Measurements from ENCODE around the gene SYTL2.
A peak's percentile ranks its signal among the peaks of the same experiment; 100 is the strongest.

SYTL2 gene

DNA sequence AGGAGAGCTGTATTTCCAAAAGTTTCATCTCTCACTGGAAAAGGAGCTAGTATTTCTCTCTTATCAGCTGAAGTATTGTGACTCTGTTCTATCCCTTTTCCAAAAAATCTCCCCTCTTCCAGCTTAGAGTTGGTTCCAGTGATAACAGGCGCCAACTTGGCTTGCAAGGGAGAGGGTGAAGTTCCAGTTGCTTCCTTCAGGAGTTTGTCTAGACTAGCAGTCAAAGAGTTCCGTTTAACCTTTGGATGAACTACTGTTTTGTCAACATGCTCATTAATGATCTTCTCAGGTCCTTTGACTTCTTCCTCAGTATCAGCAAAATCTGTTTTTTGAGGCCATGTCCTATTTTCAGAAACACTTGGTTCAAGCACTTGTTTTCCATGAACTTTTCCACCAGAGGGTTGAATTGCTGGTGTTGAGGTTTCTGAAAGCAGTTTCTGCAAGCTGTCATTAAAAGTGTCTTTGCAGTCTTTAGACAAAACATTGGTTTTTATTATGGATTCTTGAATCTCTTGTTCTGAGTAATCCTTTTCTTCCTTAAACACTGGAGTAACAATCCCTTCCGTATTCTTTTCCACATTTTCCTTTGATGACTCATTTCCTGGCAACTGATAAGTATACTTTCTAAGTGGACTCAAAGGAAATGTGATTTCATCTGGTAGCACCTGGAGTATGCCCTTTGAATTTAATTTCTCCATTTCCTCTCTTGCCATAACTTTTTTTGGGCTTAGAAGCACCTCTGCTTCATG is 85.3 kb downstream of the SYTL2 start:
- no peak for DNase-seq

DNA sequence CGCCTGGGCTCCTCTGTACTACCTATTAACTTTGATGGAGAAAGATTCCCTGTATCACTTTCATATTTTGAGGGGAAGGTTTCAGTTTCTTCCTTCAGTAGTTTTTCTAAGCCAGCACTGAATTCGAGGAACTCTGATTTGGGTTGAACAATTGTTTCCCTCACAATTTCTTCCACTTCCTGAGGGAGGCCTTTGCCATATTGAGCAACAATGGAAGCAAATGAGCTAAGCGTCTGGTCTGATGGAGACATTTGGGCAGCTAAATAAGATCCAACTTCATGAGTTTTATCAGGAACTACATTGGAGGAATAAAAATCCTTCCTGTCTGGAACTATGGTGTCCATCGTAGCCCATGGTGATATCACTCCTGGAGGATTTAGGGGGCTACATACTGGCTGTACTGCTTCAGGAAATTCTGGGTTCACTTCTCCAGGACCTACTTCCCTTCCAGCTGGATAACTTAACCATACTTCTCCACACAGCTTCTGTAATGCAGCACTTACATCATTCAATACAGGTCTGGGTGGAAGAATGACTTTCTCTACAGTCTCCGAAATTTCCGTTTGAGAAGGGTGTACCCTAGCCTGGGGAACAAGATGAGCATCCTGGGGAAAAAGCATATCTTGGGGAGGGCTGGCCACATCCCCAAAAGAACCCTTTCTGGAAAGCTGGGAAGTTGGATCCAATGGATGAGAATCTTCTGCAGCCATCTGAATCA is 86.0 kb downstream of the SYTL2 start:
- no peak for DNase-seq

DNA sequence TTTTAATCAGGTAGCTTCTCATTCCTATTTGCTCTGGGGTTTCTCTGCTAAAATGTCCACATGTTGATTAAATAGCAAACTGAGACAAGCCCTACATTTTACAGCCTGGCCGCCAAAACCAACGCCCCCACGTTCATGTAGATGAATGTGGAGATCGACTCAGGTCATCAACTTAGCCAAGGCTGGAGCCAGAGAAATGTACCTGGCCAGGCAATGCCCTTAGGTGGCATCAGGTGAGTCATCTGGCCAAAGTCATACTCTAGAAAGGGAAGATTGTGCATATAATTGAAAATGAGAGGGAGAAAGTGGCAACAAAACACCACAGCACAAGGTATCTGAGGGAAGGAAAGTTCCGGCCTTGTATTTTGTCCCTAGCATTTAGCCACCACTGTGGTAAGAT is 87.9 kb downstream of the SYTL2 start:
- no peak for DNase-seq

DNA sequence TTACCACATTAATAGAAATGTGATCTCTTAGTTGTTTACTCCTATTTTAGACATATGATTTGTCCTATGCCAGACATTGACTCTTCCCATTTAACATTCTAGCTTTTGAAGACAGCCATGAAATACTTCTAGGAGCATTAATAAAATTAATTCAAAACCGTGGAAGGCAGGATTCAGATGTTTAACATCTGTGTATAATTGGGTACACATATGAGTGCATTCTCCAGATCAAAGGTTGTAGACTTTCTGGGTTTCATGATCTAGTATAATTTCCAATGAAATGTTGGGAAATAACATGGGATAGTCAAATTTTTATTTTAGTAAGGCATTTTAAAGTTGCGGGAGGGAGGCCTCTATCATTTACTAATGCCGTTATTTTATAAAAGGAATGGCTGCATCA is 89.8 kb downstream of the SYTL2 start:
- no peak for DNase-seq

DNA sequence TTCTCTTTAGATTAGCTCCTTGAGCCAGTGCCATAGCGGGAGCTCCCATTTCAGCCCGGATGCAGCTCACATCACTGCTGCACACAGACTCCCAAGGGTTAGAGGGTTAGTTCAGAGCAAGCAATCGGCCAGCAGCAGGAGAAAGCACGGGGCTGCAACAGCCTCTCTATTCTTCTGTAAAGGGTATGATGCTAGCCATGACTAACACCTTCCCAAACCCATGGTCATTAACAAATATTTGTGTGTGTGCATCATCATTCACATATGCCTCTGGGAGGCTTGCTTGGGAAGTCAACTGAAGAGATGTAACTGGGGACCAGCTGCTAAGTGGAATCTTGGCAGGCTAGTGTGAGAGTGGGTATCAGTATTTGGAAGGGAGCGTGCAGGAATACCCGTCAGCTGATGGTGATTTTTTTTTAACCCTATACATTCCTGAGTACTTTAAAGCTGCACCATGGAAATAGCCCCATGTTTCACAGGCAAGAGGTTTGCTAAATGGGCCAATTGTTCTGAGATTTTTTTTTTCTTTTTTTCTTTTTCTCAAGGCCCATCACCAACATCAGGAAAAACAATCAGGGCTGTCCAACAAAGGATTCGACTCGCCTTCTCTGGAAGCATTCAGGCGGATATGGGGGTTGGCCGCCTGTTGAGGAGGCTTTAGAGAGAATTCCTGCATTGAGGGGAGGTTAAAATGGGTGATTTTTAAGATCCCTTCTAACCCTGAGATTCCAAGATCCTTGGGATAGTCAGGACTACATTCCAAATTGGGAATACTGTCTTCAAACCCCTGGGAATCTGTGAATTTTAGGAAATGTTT is 91.7 kb downstream of the SYTL2 start:
- DNase-seq: no peak

DNA sequence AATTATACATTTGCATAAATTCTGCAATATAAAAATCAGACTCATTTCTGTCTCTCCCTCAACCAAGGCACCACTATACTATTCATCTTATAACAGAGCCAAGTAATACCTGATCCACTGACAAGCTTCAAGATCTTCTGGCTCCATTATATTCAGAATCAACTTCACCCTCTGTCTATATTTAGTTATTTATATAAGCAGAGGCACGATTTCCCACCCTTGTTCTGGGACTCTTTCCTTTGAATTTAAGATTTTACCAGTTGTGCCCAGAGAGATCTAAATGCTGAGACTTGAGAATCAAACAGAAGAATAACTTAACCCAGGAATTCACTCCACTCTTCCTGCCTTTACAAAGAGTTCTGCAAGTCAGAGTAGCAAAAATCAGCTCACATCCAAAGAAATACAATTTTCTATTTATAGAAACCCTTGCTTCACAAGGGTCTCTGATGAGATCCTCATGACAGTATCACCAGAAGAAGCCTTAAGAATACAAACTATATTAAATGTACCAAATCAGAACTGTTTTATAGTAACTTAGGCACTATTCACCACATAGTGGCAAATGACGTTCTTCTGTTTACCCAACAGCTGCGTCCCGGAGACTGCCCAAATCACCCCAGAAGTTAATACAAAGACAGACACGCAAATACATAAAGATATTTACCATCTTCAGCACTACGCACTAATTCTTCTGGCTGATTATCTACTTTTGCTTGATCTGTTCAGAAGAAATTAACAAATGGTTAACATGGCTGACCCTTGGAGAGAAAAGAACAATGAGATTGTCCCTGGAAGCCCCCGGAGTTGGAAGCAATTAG is 92.6 kb downstream of the SYTL2 start:
- no peak for DNase-seq

DNA sequence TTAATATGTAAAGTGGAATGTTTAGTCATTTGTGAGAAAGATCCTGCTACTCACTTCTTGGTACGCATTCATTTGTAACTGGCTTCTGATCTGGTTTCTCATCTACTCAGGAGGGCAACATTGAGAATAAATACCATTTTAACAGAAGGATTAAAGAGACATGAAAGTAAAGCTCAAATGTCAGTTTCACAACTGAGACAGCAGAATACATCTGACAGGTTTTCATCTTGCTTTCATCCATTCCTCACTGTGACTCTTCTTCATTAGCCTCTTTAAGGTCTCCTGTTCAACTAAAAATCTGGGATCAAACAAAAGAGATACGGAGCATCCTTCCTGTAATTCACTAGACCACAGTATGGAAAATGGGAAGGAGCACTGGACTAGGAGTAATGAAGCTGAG is 93.5 kb downstream of the SYTL2 start:
- no peak for DNase-seq

DNA sequence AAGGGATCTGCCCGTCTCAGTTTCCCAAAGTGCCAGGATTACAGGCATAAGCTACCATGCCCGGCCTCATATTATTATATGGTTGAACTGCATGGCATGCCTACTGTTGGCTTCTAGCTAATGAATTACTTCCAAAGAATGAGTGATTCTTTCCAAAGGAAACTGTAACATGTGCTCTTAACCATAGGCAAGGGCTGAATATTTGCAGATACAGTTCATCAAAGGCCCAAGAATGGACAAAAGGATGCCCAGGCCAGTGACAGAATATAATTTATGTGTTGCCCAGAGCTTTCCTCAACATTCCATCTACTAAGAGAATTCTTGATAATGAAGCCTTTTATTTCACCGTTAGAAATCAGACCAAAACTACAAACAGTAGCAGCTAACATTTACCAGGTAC is 98.0 kb downstream of the SYTL2 start:
- DNase-seq: no peak

DNA sequence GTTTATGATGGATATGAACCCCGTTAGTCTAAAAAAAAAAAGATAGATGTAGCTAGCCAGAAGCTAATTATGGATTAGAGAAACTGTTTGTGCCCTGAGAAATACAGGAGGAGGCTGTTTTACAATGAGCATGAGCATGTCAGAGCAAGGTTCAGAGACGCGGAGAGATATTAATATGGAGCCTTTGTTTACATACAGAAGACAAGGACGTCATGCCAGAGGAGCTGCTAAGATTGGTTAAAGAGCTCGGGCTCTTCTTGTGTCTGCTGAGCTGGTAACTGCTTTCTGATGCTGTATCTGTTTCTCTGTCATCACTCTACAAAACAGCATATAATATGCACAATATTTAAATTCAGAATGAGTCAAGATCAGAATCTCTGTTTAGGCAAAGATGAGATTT is 100.0 kb downstream of the SYTL2 start:
- DNase-seq: no peak

DNA sequence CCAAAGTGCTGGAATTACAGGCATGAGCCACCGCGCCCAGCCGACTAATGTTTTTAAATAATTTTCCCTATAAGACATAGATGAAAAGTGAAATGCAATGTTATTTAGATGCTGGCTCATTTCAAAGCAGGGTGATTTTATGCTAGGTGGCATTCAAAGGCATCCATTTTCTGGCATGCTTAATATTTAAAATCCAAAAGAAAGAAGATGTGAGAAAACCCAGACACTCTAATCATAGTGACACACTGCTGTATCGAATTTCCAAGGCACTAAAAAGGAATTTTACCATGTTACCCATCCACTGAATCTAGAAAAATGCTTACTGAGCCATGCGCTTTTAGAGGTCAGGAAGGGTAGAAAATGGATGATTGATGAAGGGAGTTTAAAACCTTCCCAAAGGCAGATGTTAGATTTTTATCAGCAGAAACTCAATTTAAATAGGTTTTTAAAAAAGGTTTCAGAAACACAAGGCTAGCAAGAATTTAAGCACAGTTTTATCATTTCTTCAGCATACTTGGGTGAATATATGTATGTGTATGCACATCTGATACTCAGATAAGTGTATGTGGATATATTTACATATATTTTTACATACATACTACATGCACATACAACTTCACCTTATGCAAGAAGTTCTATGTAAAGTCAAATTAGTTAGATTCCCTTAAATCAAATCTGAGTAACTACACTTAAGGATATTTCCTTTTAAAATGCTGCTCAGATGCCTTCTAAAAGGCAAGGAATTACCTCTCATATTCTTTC is 100.8 kb downstream of the SYTL2 start:
- DNase-seq: no peak

DNA sequence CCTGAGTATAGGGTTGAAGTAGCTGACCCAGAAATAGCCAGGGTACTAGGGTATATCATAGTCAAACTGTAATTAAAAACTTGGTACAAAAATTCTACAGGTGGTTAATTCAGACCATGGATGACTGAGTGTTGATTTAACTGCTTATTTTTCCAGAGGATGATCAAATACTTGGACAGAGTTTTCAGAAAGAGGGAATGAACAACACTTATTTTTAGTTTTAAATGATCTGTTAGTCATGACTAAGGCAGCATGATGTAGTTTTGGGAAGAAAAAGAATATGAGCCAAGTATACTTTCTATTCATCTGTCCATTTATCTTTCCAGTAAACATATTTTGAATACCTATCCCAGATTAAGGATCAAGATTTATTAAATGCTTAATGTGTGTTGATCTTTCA is 105.1 kb downstream of the SYTL2 start:
- DNase-seq: no peak

DNA sequence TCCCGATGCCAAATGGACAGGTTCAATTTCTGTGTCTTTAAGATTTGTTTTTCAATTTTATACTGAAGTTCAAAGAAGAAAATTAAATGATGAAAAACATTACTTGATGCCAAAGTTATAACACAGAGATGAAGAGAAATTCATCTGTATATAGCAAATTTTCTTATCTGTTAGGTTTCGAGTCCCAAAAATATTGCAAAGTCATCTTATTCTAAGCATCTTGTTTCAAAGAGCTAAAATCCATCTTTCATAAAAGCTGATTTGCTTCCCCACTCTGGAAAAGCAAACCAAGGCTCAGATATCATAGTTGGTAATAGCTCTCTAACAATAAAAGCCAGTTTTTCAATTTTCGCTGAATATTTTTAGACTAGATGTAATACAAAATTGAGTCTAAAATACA is 106.0 kb downstream of the SYTL2 start:
- DNase-seq: no peak

DNA sequence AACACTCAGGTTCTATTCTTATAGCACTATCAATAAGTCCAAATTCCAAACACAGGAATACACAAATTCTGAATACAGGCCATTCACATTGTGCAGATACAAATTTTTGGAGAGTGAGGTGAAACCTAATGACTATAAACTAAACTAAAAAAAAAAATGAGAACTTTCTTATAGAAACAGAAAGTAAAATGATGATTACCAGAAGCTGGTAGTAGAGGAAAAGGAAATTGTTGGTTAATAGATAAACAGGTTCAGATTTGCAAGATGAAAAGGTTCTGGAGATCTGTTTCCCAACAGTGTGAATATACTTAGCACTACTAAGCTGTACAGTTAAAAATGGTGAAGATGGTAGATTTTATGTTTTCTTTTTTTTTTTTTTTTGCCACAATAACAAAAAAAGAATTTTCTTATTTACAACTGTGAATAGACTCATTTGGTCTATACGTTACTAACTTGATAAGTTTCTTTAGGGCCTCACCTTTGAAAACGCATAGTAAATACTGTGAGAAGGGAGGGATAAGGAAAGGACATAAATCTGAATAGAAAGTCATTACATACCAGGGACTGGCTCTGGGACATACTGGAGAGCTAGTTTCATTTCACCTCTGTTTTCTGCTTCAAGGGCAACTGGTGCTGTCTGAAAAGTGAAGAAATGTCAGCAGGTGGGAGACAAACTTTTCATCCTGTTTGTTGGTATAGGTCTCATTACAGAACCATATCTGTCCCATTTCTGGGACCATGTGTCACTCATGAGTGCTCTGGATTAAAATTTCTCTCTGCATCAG is 110.8 kb downstream of the SYTL2 start:
- peak; percentile 44 for DNase-seq

DNA sequence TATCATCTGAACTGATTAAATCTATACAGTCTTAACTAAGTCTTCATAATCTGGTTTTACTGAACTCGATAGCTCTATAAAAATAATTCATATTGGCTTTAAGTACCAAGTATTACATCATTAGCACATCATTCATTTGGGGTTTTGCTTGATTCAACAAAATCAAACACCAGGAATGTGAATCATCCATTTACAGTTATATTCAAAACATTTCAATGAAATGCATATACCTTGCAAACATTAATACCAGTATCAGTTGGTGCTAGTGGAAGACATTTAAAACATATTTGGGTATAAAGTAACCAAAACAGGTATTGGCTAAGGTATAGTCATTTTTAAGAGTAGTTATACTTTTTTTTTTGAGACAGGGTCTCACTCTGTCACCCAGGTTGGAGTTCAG is 112.7 kb downstream of the SYTL2 start:
- DNase-seq: no peak

DNA sequence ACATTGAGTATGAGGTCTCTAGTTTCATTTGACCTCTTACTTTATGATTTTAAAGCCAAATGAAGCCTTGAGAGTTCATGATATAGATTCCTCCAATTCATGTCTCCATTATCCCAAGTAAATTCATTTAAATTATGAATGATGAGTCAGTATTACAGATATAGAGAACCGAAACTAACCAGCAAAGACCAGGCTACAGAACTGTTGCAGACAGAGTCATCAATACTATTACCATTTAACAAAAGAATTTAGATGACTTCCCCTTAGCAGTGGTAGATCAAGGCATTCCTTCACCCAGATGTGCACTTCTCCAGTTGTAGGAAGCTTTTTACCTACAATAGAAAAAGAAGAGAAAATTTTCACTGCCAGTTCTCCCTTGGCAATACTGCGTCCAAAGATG is 113.2 kb downstream of the SYTL2 start:
- no peak for DNase-seq

DNA sequence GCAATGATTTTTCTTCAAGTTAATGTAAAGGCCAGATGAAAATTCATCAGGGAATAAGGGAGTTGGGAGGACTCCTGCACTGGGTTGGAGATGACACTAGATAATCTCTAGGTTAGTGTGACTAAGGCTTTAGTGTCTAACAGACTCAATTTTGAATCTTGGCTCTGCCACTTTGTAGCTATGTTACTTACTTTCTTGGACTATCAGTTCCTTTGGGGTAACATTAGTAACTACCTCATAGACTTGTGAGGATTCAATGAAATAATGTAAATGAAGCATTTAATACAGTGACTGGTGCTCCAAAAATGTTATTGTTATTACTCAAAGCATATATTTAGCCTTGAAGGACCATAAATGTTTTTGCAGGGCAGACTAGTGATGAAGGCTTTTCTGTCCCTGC is 115.4 kb downstream of the SYTL2 start:
- DNase-seq: no peak

DNA sequence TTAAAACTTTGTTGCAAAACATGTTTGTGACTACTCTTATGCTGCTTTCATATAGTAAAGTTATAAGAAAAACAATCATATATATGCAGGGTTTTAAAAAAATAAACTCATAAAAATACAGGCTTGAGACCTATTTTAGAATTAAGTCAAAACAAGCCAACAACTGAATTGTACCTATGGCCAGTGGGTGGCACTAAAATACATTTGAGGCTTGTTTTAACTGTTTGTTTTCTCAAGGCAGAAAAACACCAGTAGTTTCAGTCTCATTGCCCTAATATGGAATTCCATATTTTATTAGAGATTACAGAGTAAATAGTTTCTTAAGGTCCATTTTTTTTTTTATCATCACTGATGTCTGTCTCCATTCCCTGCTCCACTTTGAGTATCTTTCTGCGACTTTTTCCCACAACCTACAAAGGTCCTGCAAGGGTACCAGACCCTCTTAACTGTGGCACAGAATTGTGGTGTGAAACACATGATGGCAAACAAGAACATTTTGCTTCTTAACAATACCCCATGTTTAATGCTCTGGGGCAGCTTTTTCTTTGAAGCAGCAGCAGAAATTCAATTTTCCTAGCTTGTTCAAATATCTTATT is 116.5 kb downstream of the SYTL2 start:
- peak; percentile 60 for DNase-seq

DNA sequence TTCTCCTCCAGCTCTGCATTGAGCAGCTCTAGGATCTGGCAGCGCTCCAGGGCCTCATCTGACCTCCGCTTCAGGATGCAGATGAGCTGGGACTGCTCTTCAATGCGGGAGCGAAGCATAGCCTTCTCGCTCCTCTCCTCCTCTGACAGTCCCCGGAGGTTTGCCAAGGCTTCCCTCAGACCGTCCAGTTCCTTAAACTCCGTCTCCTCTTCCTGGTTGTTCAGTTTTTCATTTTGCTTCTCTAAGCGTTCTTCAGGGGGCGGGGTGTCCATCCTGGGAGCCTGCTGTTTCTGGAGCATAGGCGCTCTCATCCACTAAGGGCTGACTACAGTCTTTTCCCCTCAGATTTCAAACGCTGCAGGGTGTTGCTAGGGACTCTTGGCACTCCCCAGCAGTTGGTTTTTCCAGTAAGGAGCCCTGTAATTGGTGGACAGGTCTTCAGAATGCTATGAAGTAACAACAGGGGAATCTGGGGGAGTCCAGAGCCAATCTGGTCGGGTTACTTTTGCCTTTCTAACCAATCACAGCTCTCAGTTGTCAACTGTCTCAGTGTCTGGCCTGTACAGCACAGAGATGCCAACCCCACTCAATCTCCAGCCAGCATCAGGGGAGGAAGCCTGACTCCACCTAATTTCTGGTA is 125.0 kb downstream of the SYTL2 start, which contains the start of gene CCDC89:
Gene CCDC89, minus strand, starts transcription at position 376 of the 640 bp plus-strand sequence. Its CDS starts 65 bp downstream, at position 311.
- DNase-seq: no peak

DNA sequence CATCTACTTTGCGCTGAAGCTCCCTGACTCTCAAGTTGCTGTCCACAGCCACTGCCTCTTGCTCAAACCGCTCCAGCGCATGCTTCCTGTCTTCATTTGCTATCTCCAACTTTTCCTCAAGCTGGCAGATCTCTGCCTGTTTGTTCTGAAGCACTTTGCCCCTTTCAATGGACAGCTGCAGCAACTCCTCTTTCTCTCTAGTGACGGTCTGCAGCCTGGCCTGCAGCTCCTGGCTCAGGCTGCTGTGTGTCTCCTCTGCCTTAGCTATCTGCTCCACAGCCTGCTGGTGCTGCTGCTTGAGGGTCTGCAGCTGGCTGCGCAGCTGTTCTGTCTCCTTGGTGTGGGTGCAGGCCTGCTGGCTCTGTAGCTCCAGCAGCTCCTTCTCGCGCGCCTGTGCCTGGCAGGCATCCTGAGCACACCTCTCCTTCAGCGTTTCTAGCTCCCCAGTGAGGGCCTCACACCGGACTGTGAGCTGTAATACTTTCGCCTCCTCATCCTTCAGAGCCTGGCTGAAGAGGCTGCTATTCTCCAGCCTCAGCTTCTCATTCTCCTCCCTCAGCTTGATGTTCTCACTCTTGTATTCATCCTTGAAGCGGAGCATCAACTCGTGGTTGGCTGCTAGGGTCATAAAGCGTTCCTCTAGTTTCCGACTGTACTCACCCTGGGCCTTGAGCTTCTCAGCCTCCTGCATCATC is 125.7 kb downstream of the SYTL2 start:
- DNase-seq: no peak

Data from CD4-positive, alpha-beta T cell treated with Interleukin-21 for 1 hour (primary cell).